K562 (cell line): ENCODE data around the gene GBA2. TPM values are rescaled to one million over a fixed set of nuclear protein-coding genes. Genes with fewer than 3 reads are reported as not detected.

ENCODE experiments used
- ATAC-seq: fragments of 200-7000 bp; cut with Tn5 transposase; 3 replicates; pipeline ENCODE4 v1.9.1; 2020; ENCODE audit warnings: moderate library complexity
- BruUV-seq: library from RNA; stranded (reverse); fragments of 400-500 nt; replicated peaks from 2 replicates; lab custom pipeline; 2021; lab: Mats Ljungman, UMichigan
- CTCF ChIA-PET: fragments of 300-600 bp; formaldehyde crosslinking; extraction: SDS; loops from one replicate; lab custom pipeline; 2021; ENCODE audit warnings: low intra/inter-chr PET ratio; lab: Yijun Ruan, JAX
- POLR2A ChIA-PET: fragments of 300-600, 350-650 bp; sonication (Branson Sonifier 250); formaldehyde crosslinking; extraction: SDS; loops from one replicate; lab custom pipeline; 2021; ENCODE audit warnings: antibody characterized with exemption, inconsistent platforms; lab: Yijun Ruan, JAX
- DNase-seq, 4 experiments: peaks; one replicate each; pipeline versions ENCODE4 v3.0.0 to v3.0.0-alpha.2; 2011 to 2018; ENCODE audit warnings: low spot score in 3 of 4, mixed read lengths in 3 of 4; ENCODE audit errors: extremely low read depth in 1 of 4
- FAIRE-seq: peaks from 2 replicates; lab custom pipeline; 2011; peaks lifted over from hg19 to GRCh38; lab: Jason Lieb, UNC
- H2AFZ ChIP-seq: 2 replicates; pipeline ENCODE4 v1.6.0; 2011; ENCODE audit warnings: low read depth, low read length, control low read depth, inconsistent platforms
- H3K27ac ChIP-seq: fragments of 200-600 bp; 3 replicates; pipeline ENCODE4 v1.8.0; 2011; ENCODE audit warnings: low read depth, mild to moderate bottlenecking, control low read depth, inconsistent platforms, low read length, moderate library complexity, mixed read lengths; ENCODE audit errors: extremely low read depth
- H3K27me3 ChIP-seq, 2 experiments: fragments of 300-600 bp in 1 of 2; 2 replicates in 1 of 2; 3 replicates in 1 of 2; pipeline versions ENCODE4 v1.6.0 to v1.8.0; 2011; ENCODE audit warnings: inconsistent platforms in 2 of 2, low read length in 2 of 2, mild to moderate bottlenecking in 1 of 2, mixed read lengths in 1 of 2, moderate library complexity in 1 of 2; ENCODE audit not compliant: control insufficient read depth in 2 of 2, insufficient read depth in 2 of 2
- H3K36me3 ChIP-seq: fragments of 300-600 bp; 3 replicates; pipeline ENCODE4 v1.8.0; 2011; ENCODE audit warnings: mild to moderate bottlenecking, low read length, inconsistent platforms; ENCODE audit not compliant: control insufficient read depth, insufficient read depth
- H3K4me1 ChIP-seq, 2 experiments: fragments of 200-600 bp in 1 of 2; replicated peaks in 1 of 2; 2 replicates in 1 of 2; 3 replicates in 1 of 2; pipeline versions ENCODE4 v1.5.1 to v1.8.0; 2011; ENCODE audit warnings: inconsistent platforms in 2 of 2, low read length in 2 of 2, mild to moderate bottlenecking in 1 of 2, mixed read lengths in 1 of 2, moderate library complexity in 1 of 2; ENCODE audit not compliant: control insufficient read depth in 2 of 2, insufficient read depth in 2 of 2
- H3K4me2 ChIP-seq: 2 replicates; pipeline ENCODE4 v1.6.1; 2011; ENCODE audit warnings: low read length, control low read depth, inconsistent platforms, mixed read lengths; ENCODE audit not compliant: insufficient read depth
- H3K4me3 ChIP-seq: fragments of 200-600 bp; sonication (generic), shearing (Covaris generic); 2 replicates; pipeline ENCODE4 v1.5.1; 2016; ENCODE audit warnings: control low read depth, inconsistent platforms
- H3K79me2 ChIP-seq: fragments of 200-600 bp; 3 replicates; pipeline ENCODE4 v1.8.0; 2011; ENCODE audit warnings: low read length, inconsistent platforms; ENCODE audit not compliant: control insufficient read depth, insufficient read depth
- H3K9ac ChIP-seq, 2 experiments: 2 replicates each; pipeline versions ENCODE4 v1.6.0 to v1.6.1; 2011; ENCODE audit warnings: low read depth in 2 of 2, low read length in 2 of 2, control low read depth in 1 of 2, inconsistent platforms in 1 of 2, mild to moderate bottlenecking in 1 of 2, mixed read lengths in 1 of 2; ENCODE audit not compliant: insufficient read depth in 1 of 2
- H3K9me1 ChIP-seq: one replicate; pipeline ENCODE4 v1.6.0; 2011; ENCODE audit warnings: inconsistent platforms, mild to moderate bottlenecking, low read length, moderate library complexity; ENCODE audit not compliant: control insufficient read depth, insufficient read depth
- H3K9me3 ChIP-seq: replicated peaks from 2 replicates; pipeline ENCODE4 v1.5.1; 2011; ENCODE audit warnings: low read depth, low read length, inconsistent platforms; ENCODE audit not compliant: control insufficient read depth, insufficient read depth
- H4K20me1 ChIP-seq: replicated peaks from 2 replicates; pipeline ENCODE4 v1.6.1; 2011; ENCODE audit warnings: low read length, inconsistent platforms, mixed read lengths; ENCODE audit not compliant: control insufficient read depth, insufficient read depth
- GABPB1 ChIP-seq: sonication (generic); formaldehyde crosslinking; IDR thresholded peaks from 2 replicates; pipeline ENCODE4 v1.8.0; 2022; ENCODE audit warnings: mild to moderate bottlenecking, missing genetic modification reagents
- MIER1 ChIP-seq: fragments of 450-650 bp; IDR thresholded peaks from 2 replicates; pipeline ENCODE4 v1.6.1; 2016; ENCODE audit warnings: antibody characterized with exemption, mild to moderate bottlenecking, low read depth
- POLR2G ChIP-seq: fragments of 200-400 bp; formaldehyde crosslinking; IDR thresholded peaks from 2 replicates; pipeline ENCODE4 v1.6.1; 2017; ENCODE audit warnings: low read depth, mild to moderate bottlenecking, antibody characterized with exemption, low read length, moderate library complexity
- RBFOX2 ChIP-seq: fragments of 200-400 bp; formaldehyde crosslinking; IDR thresholded peaks from 2 replicates; pipeline ENCODE4 v1.6.1; 2017; ENCODE audit warnings: low read depth, mild to moderate bottlenecking, low read length, moderate library complexity
- TAF15 ChIP-seq: fragments of 200-400 bp; formaldehyde crosslinking; IDR thresholded peaks from 2 replicates; pipeline ENCODE4 v1.6.1; 2017; ENCODE audit warnings: mild to moderate bottlenecking, low read depth, low read length, moderate library complexity
- YBX1 ChIP-seq: fragments of 450-650 bp; IDR thresholded peaks from 2 replicates; pipeline ENCODE4 v1.7.1; 2016; ENCODE audit warnings: mild to moderate bottlenecking
- ZC3H4 ChIP-seq: sonication (generic); formaldehyde crosslinking; IDR thresholded peaks from 2 replicates; pipeline ENCODE4 v1.9.0; 2021; ENCODE audit warnings: missing genetic modification reagents, borderline replicate concordance
- ZNF140 ChIP-seq: fragments of 250-450 bp; sonication (Bioruptor Pico); IDR thresholded peaks from 2 replicates; pipeline ENCODE4 v1.8.0; 2021; ENCODE audit warnings: moderate library complexity, mild to moderate bottlenecking, inconsistent platforms
- ZNF436 ChIP-seq: fragments of 250-450, 450-650 bp; sonication (Bioruptor Pico); formaldehyde crosslinking; IDR thresholded peaks from 2 replicates; pipeline ENCODE4 v1.7.0; 2020; ENCODE audit warnings: mild to moderate bottlenecking
- ZNF764 ChIP-seq: fragments of 250-450 bp; sonication (Bioruptor Pico); IDR thresholded peaks from 2 replicates; pipeline ENCODE4 v1.4.0; 2020; ENCODE audit warnings: low read depth, mild to moderate bottlenecking, moderate library complexity
- WGBS: fragments of 100-300 bp; shearing (Covaris generic); methylation state at CpG from one replicate; pipeline ENCODE4 v1.1.6; 2016; ENCODE audit warnings: low coverage, mixed read lengths; ENCODE audit not compliant: insufficient coverage; ENCODE audit errors: missing lambda C conversion rate; 5-methylcytosine and 5-hydroxymethylcytosine counted together
- in situ Hi-C: fragments of 300-500 bp; cut with MboI; formaldehyde crosslinking; loops from 4 replicates; pipeline ENCODE4 v1.15.0; 2018; ENCODE audit warnings: inconsistent platforms, mixed read lengths
- intact Hi-C: fragments of 100-400 bp; cut with micrococcal nuclease; formaldehyde crosslinking; loops from 2 replicates; pipeline ENCODE4 v1.14.2; 2022
- polyA plus RNA-seq, 8 experiments: library from polyadenylated mRNA; depleted of rRNA in 4 of 8; stranded (reverse) in 5 of 8; unstranded in 3 of 8; fragments of >200 nt; fragmentation: Nextera tagmentation in 2 of 8; fragmentation: Illumina TruSeq in 1 of 8; extraction: Ambion mirVana in 2 of 8; extraction: Trizol in 1 of 8; gene quantifications; 2 replicates each; pipeline versions ENCODE4 v1.2.1 to v1.2.3, GENCODE V29; 2011 to 2014; ENCODE audit warnings: inconsistent platforms in 1 of 8, missing spikeins in 1 of 8
- total RNA-seq, 7 experiments: library from RNA; depleted of rRNA in 6 of 7; stranded (reverse); fragments of >200 nt in 6 of 7; fragmentation: Illumina TruSeq in 2 of 7; extraction: Trizol in 2 of 7; gene quantifications; 2 replicates each; pipeline versions ENCODE4 v1.2.1 to v1.2.3, GENCODE V29; 2011 to 2021; ENCODE audit warnings: low replicate concordance in 1 of 7
- TF ChIP-seq, protein P1 (sequence below): IDR thresholded peaks from 2 replicates; pipeline ENCODE4 v1.6.1; 2014; ENCODE audit warnings: antibody characterized with exemption
- TF ChIP-seq, protein P2 (sequence below): sonication (generic); formaldehyde crosslinking; IDR thresholded peaks from 2 replicates; pipeline ENCODE4 v1.8.1; 2023; ENCODE audit warnings: mild to moderate bottlenecking, missing genetic modification reagents

Gene GBA2
- total and polyA plus RNA-seq, 9 of the 15 experiments (the other 6 are each of a cell fraction or from before 2014, with no cell fraction given): 14.1 to 60.4 (median 32.1) TPM

DNA sequence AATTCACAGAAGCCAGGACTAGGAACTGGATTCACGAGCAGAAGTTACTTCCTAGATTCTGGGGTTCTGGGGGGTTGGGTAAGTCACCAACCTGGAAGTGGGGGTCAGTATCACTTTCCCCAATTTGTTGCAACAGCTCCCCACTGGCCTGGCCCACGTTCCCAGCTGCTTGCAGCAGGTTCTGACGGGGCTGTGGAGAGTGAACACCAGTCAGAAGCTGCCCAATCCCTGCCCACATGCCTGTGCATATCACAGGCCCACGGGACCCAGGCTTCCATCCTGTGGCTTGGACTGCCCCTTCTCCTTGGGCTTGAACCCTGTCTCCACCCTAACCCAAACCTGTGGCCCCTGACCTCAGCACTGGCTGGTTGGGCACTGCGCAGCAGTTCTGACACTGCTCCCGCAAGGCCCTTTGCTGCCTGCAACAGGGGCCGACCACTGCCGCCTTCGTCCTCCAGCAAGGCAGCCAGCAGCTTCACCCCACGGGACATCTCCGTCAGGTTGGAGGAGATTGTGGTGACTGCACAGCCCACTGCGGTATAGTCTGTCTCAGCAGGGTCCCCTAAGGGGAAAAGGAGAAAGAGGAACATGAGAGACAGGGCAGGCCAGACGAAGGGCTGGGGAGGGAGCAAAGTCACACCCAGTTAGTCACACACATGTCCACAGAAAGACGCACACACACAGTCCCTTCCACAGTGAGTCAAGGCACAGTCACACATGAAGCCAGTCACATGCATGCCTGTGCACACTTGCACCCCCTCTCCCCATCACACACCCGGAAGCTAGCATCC lies 30.1 kb downstream of the GBA2 start:
- no peak for TF ChIP-seq MIER1
- no peak for TF ChIP-seq ZNF436 (CRISPR knock-in tag)
- no peak for TF ChIP-seq YBX1
- TF ChIP-seq TAF15: no peak
- TF ChIP-seq, protein P1, sequence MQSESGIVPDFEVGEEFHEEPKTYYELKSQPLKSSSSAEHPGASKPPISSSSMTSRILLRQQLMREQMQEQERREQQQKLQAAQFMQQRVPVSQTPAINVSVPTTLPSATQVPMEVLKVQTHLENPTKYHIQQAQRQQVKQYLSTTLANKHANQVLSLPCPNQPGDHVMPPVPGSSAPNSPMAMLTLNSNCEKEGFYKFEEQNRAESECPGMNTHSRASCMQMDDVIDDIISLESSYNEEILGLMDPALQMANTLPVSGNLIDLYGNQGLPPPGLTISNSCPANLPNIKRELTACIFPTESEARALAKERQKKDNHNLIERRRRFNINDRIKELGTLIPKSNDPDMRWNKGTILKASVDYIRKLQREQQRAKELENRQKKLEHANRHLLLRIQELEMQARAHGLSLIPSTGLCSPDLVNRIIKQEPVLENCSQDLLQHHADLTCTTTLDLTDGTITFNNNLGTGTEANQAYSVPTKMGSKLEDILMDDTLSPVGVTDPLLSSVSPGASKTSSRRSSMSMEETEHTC: no peak
- TF ChIP-seq ZNF140: no peak
- peak; percentile 44; the same call in 1 of the 2 replicates for TF ChIP-seq POLR2G
- no peak for TF ChIP-seq ZNF764 (CRISPR knock-in tag)
- peak; percentile 34; the same call in 1 of the 2 replicates for TF ChIP-seq RBFOX2
- TF ChIP-seq, protein P2, sequence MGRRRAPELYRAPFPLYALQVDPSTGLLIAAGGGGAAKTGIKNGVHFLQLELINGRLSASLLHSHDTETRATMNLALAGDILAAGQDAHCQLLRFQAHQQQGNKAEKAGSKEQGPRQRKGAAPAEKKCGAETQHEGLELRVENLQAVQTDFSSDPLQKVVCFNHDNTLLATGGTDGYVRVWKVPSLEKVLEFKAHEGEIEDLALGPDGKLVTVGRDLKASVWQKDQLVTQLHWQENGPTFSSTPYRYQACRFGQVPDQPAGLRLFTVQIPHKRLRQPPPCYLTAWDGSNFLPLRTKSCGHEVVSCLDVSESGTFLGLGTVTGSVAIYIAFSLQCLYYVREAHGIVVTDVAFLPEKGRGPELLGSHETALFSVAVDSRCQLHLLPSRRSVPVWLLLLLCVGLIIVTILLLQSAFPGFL (CRISPR knock-in tag): no peak
- TF ChIP-seq GABPB1 (CRISPR knock-in tag): no peak
- TF ChIP-seq ZC3H4 (CRISPR knock-in tag): no peak
- Histone ChIP-seq H3K27me3 (no peaks in the 10 kb centered on the region), H4K20me1 (no peaks in the 10 kb centered on the region), H3K27ac (no peak overlapping the region), H3K79me2 (no peaks in the 10 kb centered on the region), H3K9ac (no peak overlapping the region), H3K9me1 (no peaks in the 10 kb centered on the region), H3K4me2 (no peak overlapping the region), H3K4me1 (peaks cover 0 to 2% of the 10 kb centered on the region in 2 experiments; a peak in 2 of 5 replicates), H3K4me3 (no peak overlapping the region), H3K9me3 (no peaks in the 10 kb centered on the region), H3K36me3 (peaks cover 99% of the 10 kb centered on the region), H2AFZ (no peak overlapping the region)
- no peak for DNase-seq
- ATAC-seq: no peak
- in situ Hi-C loops: no loop called here
- POLR2A ChIA-PET: interaction anchor here (0.6 to 2.8 kb wide), 3 partner anchors 8 to 213 kb away, joined by 3 to 18 read pairs (median 4); no protein-coding TSS in a partner anchor
- WGBS: 87% methylated on average over 13 of the region's 15 CpGs
- CTCF ChIA-PET: no interaction called here
- intact Hi-C loops: no loop called here
- no TSS peak for BruUV-seq
- FAIRE-seq: no peak
